ENCODE data around the gene SKIC2.
"Not testable (repeated sequence)": the region's sequence is repeated elsewhere in the genome, so short reads cannot be mapped to it uniquely, and the experiment has no call there.

The SKIC2 gene

GRCh38 chr6:31958741-31959739 lies at the start of gene SKIC2, which contains the start of gene NELFE:
Gene SKIC2, plus strand, starts transcription at chr6:31959175. Its CDS starts 18 bp downstream, at chr6:31959193.
Gene NELFE, minus strand, starts transcription at chr6:31958971. Its CDS starts 525 bp downstream, at chr6:31958446.
- DNase-seq: peak; percentile 98

- DNase-seq: not testable (repeated sequence)
These were observed 49.7 kb upstream of the SKIC2 start for GRCh38 chr6:31909298-31909697.

- no peak for DNase-seq
These were observed 47.0 kb upstream of the SKIC2 start for GRCh38 chr6:31911826-31912585.

- no peak for DNase-seq
These were observed 43.6 kb upstream of the SKIC2 start for GRCh38 chr6:31915351-31915750.

- no peak for DNase-seq
These were observed 43.2 kb upstream of the SKIC2 start for GRCh38 chr6:31915756-31916155.

GRCh38 chr6:31918069-31918720 lies 40.8 kb upstream of the SKIC2 start:
- DNase-seq: no peak

- no peak for DNase-seq
These were observed 39.2 kb upstream of the SKIC2 start for GRCh38 chr6:31919624-31920303.

GRCh38 chr6:31920811-31921210 lies 38.2 kb upstream of the SKIC2 start:
- no peak for DNase-seq

GRCh38 chr6:31922942-31923341 lies 36.0 kb upstream of the SKIC2 start:
- DNase-seq: no peak

GRCh38 chr6:31927242-31927862 lies 31.6 kb upstream of the SKIC2 start, which contains the start of gene C2:
Gene C2, plus strand, starts transcription at chr6:31927717. Its CDS starts 36 bp downstream, at chr6:31927753.
- DNase-seq: no peak

GRCh38 chr6:31927863-31928671 lies 30.9 kb upstream of the SKIC2 start:
- no peak for DNase-seq

GRCh38 chr6:31928672-31928939 lies 30.4 kb upstream of the SKIC2 start:
- DNase-seq: no peak

GRCh38 chr6:31930962-31931361 lies 28.0 kb upstream of the SKIC2 start:
- no peak for DNase-seq

- DNase-seq: not testable (repeated sequence)
These were observed 26.8 kb upstream of the SKIC2 start for GRCh38 chr6:31932137-31932536.

- no peak for DNase-seq
These were observed 25.4 kb upstream of the SKIC2 start for GRCh38 chr6:31933537-31933936.

- DNase-seq: no peak
These were observed 24.0 kb upstream of the SKIC2 start for GRCh38 chr6:31935021-31935420.

- no peak for DNase-seq
These were observed 23.2 kb upstream of the SKIC2 start for GRCh38 chr6:31935823-31936222.

- no peak for DNase-seq
These were observed 18.7 kb upstream of the SKIC2 start for GRCh38 chr6:31940256-31940664.

GRCh38 chr6:31943742-31944141 lies 15.2 kb upstream of the SKIC2 start:
- no peak for DNase-seq

- no peak for DNase-seq
These were observed 13.8 kb upstream of the SKIC2 start for GRCh38 chr6:31945154-31945506.

Data from NCI-H774 (cell line).